GM12878 (cell line): Measurements from ENCODE around the gene COQ5. TPM values are rescaled to one million over a fixed set of nuclear protein-coding genes. Genes with fewer than 3 reads are reported as not detected.

ENCODE experiments used
- JUNB ChIP-seq: IDR thresholded peaks from 2 replicates; pipeline ENCODE4 v1.6.1; 2016; ENCODE audit warnings: antibody characterized with exemption, mild to moderate bottlenecking
- POLR2AphosphoS2 ChIP-seq: IDR thresholded peaks from 2 replicates; pipeline ENCODE4 v1.6.1; 2011; ENCODE audit warnings: low read depth, mild to moderate bottlenecking, low read length, improper control_type of control experiment, moderate library complexity
- POLR2AphosphoS5 ChIP-seq: IDR thresholded peaks from 2 replicates; pipeline ENCODE4 v1.6.1; 2011; ENCODE audit warnings: mild to moderate bottlenecking, low read length, inconsistent platforms
- RAD21 ChIP-seq: IDR thresholded peaks from 2 replicates; pipeline ENCODE4 v1.6.1; 2011; ENCODE audit warnings: mild to moderate bottlenecking, low read depth, low read length, moderate library complexity; ENCODE audit not compliant: insufficient read depth
- RCOR1 ChIP-seq: conservative IDR thresholded peaks from 2 replicates; pipeline ENCODE4 v1.6.1; 2012; ENCODE audit warnings: low read depth, low read length, improper control_type of control experiment
- RFX5 ChIP-seq: IDR thresholded peaks from 2 replicates; pipeline ENCODE4 v1.6.1; 2011; ENCODE audit warnings: low read depth, low read length, improper control_type of control experiment
- SIN3A ChIP-seq: IDR thresholded peaks from 2 replicates; pipeline ENCODE4 v1.6.1; 2012; ENCODE audit warnings: low read depth, low read length, improper control_type of control experiment
- SMC3 ChIP-seq: IDR thresholded peaks from 2 replicates; pipeline ENCODE4 v1.6.1; 2011; ENCODE audit warnings: low read length, improper control_type of control experiment, borderline replicate concordance
- TCF12 ChIP-seq: IDR thresholded peaks from 2 replicates; pipeline ENCODE4 v1.6.1; 2011; ENCODE audit warnings: low read depth, mild to moderate bottlenecking, low read length
- ZNF384 ChIP-seq: IDR thresholded peaks from 2 replicates; pipeline ENCODE4 v1.6.1; 2012; ENCODE audit warnings: low read depth, mild to moderate bottlenecking, low read length, improper control_type of control experiment, borderline replicate concordance
- polyA plus RNA-seq, 11 experiments: library from polyadenylated mRNA; depleted of rRNA in 4 of 11; unstranded in 6 of 11; stranded (reverse) in 5 of 11; fragments of >200 nt; fragmentation: Nextera tagmentation in 4 of 11; fragmentation: Illumina TruSeq in 1 of 11; extraction: Ambion mirVana in 4 of 11; extraction: Trizol in 1 of 11; gene quantifications; 1 replicate in 1 of 11; 2 replicates in 10 of 11; pipeline versions ENCODE4 v1.2.1 to v1.2.3, GENCODE V29; 2011 to 2016; ENCODE audit warnings: inconsistent platforms in 2 of 11, missing spikeins in 2 of 11, low read depth in 1 of 11
- total RNA-seq, 4 experiments: library from RNA; depleted of rRNA in 3 of 4; stranded (reverse); fragments of >200 nt in 3 of 4; fragmentation: Illumina TruSeq in 1 of 4; extraction: Trizol in 1 of 4; gene quantifications; 2 replicates each; pipeline versions ENCODE4 v1.2.1 to v1.2.3, GENCODE V29; 2013 to 2021
- TF ChIP-seq, protein P1 (sequence below): fragments of 450-650 bp; formaldehyde crosslinking; IDR thresholded peaks from 2 replicates; pipeline ENCODE4 v1.4.0; 2022; ENCODE audit warnings: mild to moderate bottlenecking, moderate library complexity

The COQ5 gene
- total and polyA plus RNA-seq, 10 of the 15 experiments (the other 5 are each of a cell fraction or from before 2014, with no cell fraction given) = 24.8 to 69.3 (median 37.8) TPM

DNA sequence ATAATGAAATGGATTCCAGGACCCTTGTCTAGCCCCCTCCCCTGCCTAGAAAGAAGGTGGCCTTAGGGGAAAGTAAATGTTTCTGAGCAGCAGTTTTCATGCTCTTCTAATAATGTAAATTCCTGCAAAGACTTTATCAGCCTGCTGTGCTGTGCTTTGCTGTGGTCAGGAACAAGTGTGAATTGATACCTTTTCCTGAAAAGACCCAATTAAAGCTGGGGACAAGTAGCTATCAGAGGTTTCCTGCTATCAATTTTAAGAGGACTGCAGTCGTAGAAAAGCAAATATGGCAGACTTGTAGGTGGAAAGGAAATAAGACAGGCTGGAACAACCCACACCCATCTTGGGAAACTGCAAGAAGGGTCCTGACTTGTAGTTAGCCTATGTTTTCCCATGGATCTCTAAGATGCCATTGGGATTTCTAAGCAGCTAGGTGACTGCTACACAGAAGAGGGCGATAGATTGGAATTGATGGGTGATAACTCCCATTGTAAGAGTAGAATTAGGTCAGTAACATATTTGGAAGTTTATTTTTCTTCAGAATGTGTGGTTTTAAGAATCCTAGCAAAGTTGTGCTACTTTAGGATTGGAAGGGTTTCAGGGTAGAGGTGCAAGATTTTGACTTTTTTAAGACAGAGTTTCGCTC is 30.0 kb downstream of the COQ5 start (continued):
- TF ChIP-seq, protein P1, sequence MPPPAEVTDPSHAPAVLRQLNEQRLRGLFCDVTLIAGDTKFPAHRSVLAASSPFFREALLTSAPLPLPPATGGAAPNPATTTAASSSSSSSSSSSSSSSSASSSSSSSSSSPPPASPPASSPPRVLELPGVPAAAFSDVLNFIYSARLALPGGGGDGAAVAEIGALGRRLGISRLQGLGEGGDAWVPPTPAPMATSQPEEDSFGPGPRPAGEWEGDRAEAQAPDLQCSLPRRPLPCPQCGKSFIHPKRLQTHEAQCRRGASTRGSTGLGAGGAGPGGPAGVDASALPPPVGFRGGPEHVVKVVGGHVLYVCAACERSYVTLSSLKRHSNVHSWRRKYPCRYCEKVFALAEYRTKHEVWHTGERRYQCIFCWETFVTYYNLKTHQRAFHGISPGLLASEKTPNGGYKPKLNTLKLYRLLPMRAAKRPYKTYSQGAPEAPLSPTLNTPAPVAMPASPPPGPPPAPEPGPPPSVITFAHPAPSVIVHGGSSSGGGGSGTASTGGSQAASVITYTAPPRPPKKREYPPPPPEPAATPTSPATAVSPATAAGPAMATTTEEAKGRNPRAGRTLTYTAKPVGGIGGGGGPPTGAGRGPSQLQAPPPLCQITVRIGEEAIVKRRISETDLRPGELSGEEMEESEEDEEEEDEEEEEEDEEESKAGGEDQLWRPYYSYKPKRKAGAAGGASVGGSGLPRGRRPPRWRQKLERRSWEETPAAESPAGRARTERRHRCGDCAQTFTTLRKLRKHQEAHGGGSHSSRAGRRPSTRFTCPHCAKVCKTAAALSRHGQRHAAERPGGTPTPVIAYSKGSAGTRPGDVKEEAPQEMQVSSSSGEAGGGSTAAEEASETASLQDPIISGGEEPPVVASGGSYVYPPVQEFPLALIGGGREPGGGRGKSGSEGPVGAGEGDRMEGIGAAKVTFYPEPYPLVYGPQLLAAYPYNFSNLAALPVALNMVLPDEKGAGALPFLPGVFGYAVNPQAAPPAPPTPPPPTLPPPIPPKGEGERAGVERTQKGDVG (CRISPR knock-in tag) = no peak
- no peak for TF ChIP-seq JUNB
- no peak for TF ChIP-seq RCOR1
- 0 out of 2 replicates have a peak, but pooled peaks have one; percentile 26 for TF ChIP-seq POLR2AphosphoS5
- no peak for TF ChIP-seq SIN3A
- TF ChIP-seq POLR2AphosphoS2 = 0 out of 2 replicates have a peak, but pooled peaks have one; percentile 25
- TF ChIP-seq SMC3 = no peak
- no peak for TF ChIP-seq TCF12
- TF ChIP-seq ZNF384 = no peak
- no peak for TF ChIP-seq RFX5
- TF ChIP-seq RAD21 = no peak
- TF ChIP-seq, all 136 proteins: peak for 2
